ENCODE data around the gene NUDT14. TPM values are rescaled to one million over a fixed set of nuclear protein-coding genes. Genes with fewer than 3 reads are reported as not detected.

The NUDT14 gene
- total and polyA plus RNA-seq, 8 donors = 15.2 to 62.6 (median 26.6) TPM; not detected in 1

GRCh38 chr14:105197211-105197641 is 16.1 kb upstream of the NUDT14 start:
- no peaks in the 10 kb centered on the region for H3K36me3 ChIP-seq
- peak in 1 of 2 donors; percentile 83 for DNase-seq
- TF ChIP-seq EP300 (IDR thresholded peaks at IDR 0.05) (no peak), POLR2A (IDR thresholded peaks at IDR 0.05) (no peak), POLR2AphosphoS5 (IDR thresholded peaks at IDR 0.05) (no peak), CTCF (IDR thresholded peaks at IDR 0.05) (no peak)
- intact Hi-C loops (cut with DNase I; ENCODE audit: low total_unique reads) = no loop called here
- H3K9me3 ChIP-seq = no peaks in the 10 kb centered on the region
- peak overlapping the region in 4 of 5 donors; percentile 56 to 68 (median 62) for H3K27ac ChIP-seq
- peaks cover 28 to 57% (median 54%) of the 10 kb centered on the region in 4 donors for H3K4me1 ChIP-seq
- 14 to 46% (median 19%) methylated on average over 7 to 15 of the region's 15 CpGs for WGBS, 5 donors
- peaks cover 10 to 98% (median 87%) of the 10 kb centered on the region in 3 donors for H3K27me3 ChIP-seq
- peak overlapping the region in 1 of 4 donors; percentile 28 for H3K4me3 ChIP-seq

- peak in 1 of 2 donors; percentile 77 for DNase-seq
- H3K27me3 ChIP-seq = peaks cover 10 to 97% (median 88%) of the 10 kb centered on the region in 3 donors
- intact Hi-C loops (cut with DNase I; ENCODE audit: low total_unique reads) = no loop called here
- H3K4me1 ChIP-seq = peaks cover 21 to 49% (median 48%) of the 10 kb centered on the region in 4 donors
- TF ChIP-seq POLR2A (IDR thresholded peaks at IDR 0.05) (no peak), CTCF (IDR thresholded peaks at IDR 0.05) (no peak)
- peak overlapping the region; percentile 33 to 68 (median 59) for H3K27ac ChIP-seq
- no peaks in the 10 kb centered on the region for H3K9me3 ChIP-seq
- WGBS, 5 donors = 6 to 27% (median 8%) methylated on average over 7 to 57 of the region's 58 CpGs
- H3K36me3 ChIP-seq = no peaks in the 10 kb centered on the region
- peak overlapping the region; percentile 2 to 28 (median 16) for H3K4me3 ChIP-seq
Observed at GRCh38 chr14:105196265-105196960, 15.3 kb upstream of the NUDT14 start.

- Histone ChIP-seq H3K27ac (peak overlapping the region; percentile 33 to 68 (median 59)), H3K4me1 (peaks cover 20 to 49% (median 44%) of the 10 kb centered on the region in 4 donors), H3K27me3 (peaks cover 10 to 97% (median 89%) of the 10 kb centered on the region in 3 donors), H3K4me3 (no peak overlapping the region), H3K9me3 (no peaks in the 10 kb centered on the region), H3K36me3 (no peaks in the 10 kb centered on the region)
- intact Hi-C loops (cut with DNase I; ENCODE audit: low total_unique reads) = no loop called here
- 42 to 62% (median 54%) methylated on average over 23 to 25 of the region's 25 CpGs for WGBS, 5 donors
- peak in 1 of 2 donors; percentile 65 for DNase-seq
- no peak for TF ChIP-seq POLR2AphosphoS5 (IDR thresholded peaks at IDR 0.05)
- no peak for TF ChIP-seq POLR2A (IDR thresholded peaks at IDR 0.05)
- no peak for TF ChIP-seq CTCF (IDR thresholded peaks at IDR 0.05)
- no peak for TF ChIP-seq EP300 (IDR thresholded peaks at IDR 0.05)
Observed at GRCh38 chr14:105195522-105196264, 14.6 kb upstream of the NUDT14 start.

- Histone ChIP-seq H3K9me3 (no peaks in the 10 kb centered on the region), H3K36me3 (no peaks in the 10 kb centered on the region), H3K4me3 (no peak overlapping the region), H3K27ac (peak overlapping the region in 3 of 5 donors; percentile 56 to 68 (median 59)), H3K4me1 (peaks cover 20 to 49% (median 44%) of the 10 kb centered on the region in 4 donors), H3K27me3 (peaks cover 7 to 95% (median 83%) of the 10 kb centered on the region in 3 donors)
- TF ChIP-seq POLR2A (IDR thresholded peaks at IDR 0.05) (no peak), POLR2AphosphoS5 (IDR thresholded peaks at IDR 0.05) (no peak), CTCF (IDR thresholded peaks at IDR 0.05) (no peak), EP300 (IDR thresholded peaks at IDR 0.05) (no peak)
- intact Hi-C loops (cut with DNase I; ENCODE audit: low total_unique reads) = no loop called here
- 77 to 88% (median 83%) methylated on average over 4 to 10 of the region's 10 CpGs for WGBS, 5 donors
- no peak for DNase-seq
Observed at GRCh38 chr14:105195051-105195450, 13.9 kb upstream of the NUDT14 start.
